ENCODE results near the gene ZXDC.
A peak's percentile ranks its signal among the peaks of the same experiment; 100 is the strongest.

The ZXDC gene, protein sequence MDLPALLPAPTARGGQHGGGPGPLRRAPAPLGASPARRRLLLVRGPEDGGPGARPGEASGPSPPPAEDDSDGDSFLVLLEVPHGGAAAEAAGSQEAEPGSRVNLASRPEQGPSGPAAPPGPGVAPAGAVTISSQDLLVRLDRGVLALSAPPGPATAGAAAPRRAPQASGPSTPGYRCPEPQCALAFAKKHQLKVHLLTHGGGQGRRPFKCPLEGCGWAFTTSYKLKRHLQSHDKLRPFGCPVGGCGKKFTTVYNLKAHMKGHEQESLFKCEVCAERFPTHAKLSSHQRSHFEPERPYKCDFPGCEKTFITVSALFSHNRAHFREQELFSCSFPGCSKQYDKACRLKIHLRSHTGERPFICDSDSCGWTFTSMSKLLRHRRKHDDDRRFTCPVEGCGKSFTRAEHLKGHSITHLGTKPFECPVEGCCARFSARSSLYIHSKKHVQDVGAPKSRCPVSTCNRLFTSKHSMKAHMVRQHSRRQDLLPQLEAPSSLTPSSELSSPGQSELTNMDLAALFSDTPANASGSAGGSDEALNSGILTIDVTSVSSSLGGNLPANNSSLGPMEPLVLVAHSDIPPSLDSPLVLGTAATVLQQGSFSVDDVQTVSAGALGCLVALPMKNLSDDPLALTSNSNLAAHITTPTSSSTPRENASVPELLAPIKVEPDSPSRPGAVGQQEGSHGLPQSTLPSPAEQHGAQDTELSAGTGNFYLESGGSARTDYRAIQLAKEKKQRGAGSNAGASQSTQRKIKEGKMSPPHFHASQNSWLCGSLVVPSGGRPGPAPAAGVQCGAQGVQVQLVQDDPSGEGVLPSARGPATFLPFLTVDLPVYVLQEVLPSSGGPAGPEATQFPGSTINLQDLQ

DNA sequence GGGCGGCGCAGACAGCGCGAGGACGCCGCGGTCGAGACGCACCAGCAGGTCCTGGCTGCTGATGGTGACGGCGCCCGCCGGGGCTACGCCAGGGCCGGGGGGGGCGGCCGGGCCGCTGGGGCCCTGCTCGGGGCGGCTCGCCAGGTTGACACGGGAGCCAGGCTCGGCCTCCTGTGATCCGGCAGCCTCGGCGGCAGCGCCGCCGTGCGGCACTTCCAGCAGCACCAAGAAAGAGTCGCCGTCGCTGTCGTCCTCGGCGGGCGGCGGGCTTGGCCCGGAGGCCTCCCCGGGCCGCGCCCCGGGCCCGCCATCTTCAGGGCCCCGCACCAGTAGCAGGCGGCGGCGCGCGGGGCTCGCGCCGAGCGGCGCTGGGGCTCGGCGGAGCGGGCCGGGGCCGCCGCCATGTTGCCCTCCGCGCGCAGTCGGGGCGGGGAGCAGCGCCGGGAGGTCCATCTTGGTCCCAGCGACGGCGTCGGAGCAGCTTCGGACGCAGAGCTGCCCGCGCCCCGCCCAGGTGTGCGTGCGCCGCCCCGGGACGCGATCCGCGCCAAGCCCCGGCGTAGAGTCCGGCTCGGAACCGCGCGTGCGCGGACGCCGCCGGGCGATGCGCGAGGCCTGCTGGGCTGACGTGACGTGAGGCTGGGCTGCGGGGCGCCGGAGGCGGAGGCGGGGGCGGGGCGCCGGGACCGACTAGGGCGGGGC, at the start of gene ZXDC:
Gene ZXDC, minus strand, starts transcription at position 479 of the 702 bp plus-strand sequence. Its CDS starts 26 bp downstream, at position 453.
- peak; percentile 91 for DNase-seq

DNA sequence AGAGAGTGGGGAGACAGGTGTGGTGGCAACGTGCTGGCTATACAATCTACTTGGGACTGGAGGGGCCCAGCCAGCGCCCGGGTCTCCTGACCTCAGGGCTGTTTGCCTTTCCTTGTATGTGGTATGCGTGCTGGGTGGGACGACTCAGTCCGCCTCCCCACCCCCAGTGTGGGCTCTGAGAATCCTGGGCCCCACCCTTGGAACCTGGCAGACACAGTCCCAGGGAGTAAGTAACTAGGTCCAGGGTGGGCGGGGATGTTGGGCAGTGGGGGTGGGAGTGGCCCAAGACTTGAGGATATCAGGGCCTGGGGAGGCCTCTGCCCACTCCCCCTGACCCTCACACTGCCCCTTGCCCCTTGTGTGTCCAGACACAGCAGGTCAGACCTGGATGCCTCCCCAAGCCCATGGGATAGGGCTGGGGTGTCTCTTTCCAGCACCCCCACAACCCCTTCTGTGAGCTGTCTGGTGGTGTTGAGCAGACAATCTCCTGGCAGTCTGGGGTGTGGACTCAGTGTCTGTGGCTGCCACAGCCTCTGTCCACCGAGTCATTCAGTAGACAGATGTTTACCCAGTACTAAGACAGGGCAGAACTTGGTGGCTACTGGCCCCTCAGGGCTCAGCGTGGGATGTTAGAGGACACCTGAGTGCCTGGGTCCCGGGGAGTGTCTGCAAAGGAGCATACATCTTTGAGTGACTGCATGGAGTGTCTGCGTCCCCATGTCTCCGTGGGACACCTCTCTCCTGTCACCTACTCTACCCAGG, 49.6 kb upstream of the ZXDC start:
- DNase-seq = no peak

DNA sequence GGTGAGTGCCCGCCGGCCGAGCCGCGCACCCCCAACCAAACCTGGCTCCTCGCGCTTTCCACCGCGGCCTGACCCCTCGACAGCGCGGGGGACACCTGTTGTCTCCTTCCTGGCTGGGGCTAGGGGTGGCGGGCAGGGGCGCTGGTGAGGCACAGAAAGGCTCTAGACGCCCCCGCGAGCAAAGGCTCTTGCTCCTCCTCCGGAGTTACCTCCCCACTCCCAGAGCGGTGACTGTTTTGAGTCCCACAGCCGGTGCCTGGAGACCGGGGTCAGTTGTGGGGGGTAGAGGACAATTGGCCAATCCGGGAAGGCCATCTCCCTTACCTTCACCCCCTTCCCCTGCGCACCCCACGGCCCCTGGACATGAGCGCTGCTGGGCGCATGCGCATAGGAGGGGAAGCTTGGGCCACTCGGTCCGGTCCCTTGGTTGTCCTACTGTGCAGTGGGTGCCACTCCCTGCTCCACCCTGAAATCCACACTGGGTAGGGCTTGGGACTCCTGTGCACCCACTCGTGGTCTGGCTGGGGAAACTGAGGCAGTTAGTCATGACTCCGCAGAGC, 48.8 kb upstream of the ZXDC start:
- DNase-seq = no peak

DNA sequence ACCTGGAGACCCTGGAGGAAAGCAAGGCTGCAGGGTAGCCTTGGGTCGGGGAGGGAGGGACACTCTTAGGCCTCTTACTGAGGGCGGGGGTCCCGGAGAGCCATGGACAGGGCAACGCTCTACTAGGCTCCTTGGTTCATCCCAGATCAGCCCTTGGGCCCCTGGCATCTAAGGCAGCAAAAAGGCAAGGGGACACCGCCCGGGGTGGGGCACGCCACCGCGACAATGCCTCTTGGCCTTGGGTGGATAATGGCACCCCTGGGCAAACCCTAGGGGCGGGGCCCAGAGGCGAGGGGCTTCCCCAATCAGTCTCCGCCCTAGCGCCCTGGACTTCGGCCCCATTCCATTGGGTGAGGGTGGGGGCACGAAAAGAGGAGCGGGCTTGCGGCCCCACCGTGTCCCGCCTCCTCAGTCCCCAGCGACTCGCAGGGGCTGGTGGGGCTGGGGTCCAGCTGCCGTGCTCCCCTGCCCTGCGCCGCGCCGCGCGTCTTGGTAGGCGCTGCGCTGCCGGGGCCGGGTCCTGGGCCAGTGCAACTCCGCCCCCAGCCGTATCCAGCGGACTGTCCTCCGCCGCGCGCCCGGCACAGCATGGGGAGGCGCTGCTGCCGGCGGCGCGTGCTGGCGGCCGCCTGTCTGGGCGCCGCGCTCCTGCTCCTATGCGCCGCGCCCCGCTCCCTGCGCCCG, 48.2 kb upstream of the ZXDC start, which contains the start of gene CHST13:
Gene CHST13, plus strand, starts transcription at position 411 of the 684 bp plus-strand sequence. Its CDS starts 178 bp downstream, at position 589.
- DNase-seq = no peak

DNA sequence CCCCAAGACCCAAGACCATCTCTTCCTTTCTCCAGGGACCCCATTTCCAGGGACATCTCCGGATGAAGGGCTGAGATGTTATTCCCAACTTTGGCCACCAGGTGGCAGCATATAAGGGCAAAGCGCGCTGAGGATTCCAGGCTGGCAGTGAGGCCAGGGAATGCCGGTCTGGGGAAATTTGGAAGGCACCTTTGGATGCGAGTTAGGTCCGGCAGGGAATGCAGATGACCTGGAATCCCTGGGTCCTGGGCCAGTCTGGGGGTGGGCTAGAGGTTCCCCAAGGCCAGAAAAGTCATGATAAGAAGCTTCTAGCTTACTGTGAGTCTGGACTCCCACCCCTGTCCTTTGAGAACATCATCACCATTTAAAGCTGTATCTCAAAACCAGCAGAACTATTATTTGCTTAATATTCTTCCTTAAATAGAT, 46.7 kb upstream of the ZXDC start:
- peak; percentile 59 for DNase-seq

DNA sequence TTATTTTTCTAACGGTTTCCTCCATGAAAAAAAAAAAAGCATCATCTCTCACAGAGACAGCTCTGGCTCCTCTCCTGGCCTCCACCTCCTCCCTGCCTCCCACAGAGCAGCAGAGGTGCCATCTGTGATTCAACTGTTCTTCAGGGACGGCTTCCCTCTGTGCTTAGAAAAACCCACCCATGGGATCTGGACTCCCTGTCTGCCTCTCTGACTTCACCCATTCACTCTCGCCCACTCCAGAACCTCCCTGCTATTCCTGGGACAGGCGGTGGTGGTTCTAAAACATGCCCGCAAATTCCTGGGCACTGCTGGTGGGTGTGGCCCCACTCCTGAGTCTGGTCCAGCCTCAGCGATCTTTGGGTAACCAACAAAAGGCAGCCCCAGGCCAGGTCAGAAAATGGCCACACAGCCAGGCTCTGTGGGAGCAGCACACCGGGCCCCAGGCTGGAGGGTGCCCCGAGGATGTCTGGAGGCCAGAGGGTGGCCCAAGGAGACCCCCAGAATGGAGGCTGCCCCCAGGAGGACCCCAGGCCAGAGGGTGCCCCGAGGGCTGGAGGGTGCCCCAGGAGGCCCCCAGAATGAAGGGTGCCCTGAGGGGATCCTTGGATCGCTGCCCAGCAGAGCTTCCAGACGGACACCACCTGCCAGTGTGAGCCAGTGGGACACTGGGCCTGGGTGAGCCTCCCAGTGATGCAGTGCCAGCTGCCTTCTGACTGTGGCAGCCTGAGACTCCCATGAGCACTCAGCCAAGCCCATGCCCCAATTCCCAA, 45.6 kb upstream of the ZXDC start:
- DNase-seq = no peak

DNA sequence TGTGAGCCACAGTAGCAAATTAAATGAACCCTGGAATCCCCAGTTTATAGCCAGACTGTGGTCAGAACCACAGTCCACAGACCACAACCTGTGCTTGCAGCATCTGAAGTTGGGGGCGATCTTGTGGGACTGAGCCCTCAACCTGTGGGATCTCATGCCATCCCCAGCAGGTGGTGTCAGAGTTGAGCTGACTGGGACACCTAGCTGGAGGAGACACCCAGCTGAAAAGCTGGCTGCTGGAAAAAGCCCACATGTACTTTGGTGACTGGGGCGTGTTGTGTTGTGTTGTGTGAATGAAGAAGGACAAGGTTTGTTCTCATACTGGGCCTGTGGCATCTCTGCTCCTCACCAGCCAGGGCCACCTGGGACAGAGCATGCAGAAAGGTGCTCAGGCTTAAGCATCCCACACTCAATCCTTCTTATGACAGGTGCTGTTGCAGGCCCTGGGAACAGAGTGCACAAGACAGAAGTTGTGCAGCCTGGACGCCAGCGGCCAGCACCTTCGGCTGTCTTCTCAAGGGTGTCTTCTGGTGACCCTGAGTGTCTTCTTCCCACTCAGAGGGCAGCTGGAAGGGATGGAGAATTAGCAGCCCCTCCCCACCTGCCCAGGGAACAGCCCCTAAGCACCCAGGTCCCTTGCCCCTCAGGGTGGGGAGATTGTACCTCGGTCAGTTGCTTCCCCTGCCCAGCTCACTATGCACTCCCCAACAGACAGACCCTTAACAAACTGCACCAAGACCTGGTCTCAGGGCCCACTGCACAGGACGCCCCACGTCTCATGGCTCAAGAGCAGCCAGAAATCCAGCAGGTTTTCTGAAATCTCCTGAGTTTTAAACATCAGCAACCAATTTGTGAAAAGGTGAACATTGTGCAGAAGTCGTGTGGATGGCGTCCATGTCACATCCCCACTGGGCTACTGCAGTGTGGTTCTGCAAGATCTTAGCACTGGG, 44.1 kb upstream of the ZXDC start:
- DNase-seq = no peak

DNA sequence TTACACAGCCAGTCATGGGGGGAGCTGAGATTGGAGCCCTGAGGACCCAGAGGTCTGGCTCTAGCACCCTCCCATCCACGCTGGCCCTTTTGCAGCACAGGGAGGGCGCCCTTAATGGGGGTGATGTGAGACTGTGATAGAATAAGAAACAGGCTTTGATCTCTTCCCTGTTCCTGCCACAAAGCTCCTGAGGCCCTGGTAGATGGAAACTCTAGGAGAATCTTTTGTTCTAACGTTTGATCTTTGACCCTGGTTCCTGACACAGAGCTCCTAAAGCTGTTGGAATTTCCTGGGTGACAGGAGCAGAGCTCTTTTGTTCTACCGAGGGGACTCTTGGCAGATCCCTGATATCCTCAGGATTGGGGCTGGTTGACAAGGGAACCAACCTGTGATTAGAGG, 43.1 kb upstream of the ZXDC start:
- no peak for DNase-seq

DNA sequence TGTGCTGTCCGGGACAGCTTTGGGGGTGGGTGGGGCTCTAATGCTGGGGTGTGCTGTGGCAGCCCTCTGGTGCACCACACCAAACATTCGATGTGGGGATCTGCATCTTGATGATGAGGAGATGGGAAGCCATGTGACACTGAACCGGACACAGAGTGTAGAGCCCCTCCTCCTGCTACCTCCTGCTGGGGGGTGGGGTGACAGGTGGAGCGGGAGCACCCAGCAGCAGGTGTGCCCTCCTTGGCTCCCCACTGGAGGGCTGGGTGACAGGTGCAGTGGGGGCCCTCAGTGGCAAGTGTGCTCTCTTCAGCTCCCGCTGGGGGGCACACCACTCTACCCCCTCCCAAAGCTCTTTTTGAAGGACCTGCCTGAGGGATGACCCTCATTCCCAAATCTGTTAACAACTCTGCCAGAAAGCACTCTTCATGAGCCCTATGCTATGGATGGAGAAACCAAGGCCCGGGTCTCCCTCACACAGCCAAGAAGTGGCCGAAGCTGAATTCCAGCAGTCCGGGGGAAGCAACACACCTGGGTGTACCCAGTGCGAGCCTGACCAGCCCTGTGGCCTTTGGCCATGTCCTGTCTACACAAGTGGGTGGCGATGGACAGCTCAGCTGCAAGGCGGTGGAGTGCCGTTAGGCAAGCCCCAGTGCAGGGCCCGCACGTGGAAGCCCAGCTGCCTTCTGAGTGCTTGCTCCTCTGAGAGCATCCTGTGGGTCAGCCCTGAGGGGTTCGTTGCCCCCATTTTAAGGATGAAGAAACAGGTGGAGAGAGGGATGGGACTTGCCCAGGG, 42.5 kb upstream of the ZXDC start:
- DNase-seq = no peak

DNA sequence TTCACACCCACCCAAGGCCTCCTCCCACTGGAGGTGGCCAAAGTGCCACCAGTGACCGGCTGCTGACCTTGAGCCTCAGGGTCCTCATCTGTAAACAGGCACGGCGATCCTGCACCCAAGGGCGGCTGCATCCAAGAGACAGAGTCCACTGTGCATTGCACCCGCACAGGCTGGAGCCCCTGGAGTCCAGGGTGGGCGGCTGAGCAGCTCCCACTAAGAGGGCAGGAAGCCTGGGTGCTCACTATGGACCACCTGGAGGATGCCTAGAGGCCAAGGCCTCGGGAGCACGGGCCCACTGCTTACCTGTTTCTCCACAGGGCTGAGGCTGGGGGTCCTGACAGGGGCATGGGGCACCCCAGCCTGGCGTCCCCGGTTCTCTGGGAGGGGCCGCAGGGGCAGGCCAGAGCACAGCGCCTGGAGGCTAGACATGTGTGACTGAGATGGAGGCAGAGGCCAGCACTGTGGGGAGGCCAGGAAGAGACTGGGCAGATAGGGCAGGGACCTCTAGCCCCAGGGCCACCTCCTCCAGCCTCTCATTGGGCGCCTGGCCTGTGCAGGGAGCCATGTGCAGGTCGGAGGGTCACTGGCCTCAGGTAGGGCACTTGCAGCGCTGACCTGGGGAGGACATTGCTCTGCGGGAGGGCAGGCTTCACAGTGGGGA, 41.7 kb upstream of the ZXDC start, which contains the start of gene UROC1:
Gene UROC1, minus strand, starts transcription at position 483 of the 661 bp plus-strand sequence. Its CDS starts 54 bp downstream, at position 429.
- DNase-seq = no peak

DNA sequence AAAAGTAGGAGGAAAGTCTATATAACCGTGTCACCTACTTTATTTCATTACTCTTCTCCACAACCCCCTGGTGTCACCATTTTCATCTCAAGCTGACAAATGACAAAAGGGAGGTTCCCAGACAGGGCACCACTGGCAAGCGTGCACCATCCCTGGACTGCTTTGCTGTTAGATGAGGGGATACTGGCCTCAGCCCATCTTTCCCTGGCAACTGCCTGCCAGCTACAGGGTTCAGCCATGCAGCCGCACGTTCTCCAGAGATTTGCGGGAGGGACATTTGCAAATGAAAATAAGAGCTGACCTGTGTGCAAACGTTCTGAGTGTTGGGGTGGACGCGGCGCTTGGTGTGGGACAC, 41.2 kb upstream of the ZXDC start:
- no peak for DNase-seq

DNA sequence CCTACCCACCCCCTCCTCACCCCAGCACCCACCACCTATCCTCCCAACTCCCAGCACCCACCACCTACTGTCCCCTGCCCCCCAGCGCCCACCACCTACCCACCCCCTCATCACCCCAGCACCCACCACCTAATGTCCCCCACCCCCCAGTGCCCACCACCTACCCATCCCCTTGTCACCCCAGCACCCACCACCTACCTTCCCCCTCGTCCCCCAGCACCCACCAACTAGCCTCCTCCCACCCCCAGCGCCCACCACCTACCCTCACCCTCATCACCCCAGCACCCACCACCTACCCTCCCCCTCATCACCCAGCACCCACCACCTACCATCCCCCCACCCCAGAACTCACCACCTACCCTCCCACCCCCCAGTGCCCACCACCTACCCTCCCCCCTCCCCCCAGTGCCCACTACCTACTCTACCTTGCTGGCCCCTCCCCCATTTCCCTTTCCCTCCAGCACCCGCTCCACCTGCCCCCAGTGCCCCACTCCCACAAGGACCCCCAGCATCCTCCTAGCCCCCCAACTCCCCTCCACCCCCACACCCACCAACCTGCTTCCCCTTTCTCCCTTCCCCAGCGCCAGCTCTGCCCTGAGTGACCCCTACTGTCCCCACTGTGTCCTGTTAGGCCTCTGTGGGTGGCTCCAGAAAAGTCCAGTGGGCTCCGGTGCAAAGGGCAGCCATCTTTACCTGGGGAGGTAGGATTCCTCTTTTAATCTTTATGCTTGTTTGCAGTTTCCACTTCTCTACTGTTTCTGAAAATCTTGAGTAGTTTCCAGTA, 40.7 kb upstream of the ZXDC start:
- DNase-seq = no peak

DNA sequence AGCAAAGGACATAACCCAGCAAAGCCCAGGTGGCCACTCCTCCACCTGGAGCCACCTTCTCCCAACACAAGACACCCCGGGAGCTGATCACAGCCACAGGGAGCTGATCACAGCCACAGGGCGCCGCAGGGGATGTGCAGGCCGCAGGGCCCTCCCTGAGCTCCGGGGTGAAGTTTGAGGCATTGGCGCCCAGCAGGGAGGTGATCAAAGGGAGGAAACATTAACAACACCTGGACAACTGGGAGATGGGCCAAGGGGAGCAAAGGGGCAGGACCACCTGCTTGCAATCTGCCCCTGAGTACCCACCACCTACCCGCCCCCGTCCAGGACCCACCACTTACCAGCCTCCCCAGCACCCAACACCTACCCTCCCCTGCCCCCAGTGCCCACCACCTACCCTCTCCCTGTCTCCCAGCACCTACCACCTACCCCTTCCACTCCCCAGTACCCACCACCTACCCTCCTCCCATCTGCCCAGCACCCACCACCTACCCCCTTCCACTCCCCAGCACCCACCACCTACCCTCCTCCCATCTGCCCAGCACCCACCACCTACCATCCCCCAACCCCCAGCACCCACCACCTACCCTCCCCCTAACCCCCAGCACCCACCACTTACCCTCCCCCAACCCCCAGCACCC, 39.5 kb upstream of the ZXDC start:
- DNase-seq = no peak

DNA sequence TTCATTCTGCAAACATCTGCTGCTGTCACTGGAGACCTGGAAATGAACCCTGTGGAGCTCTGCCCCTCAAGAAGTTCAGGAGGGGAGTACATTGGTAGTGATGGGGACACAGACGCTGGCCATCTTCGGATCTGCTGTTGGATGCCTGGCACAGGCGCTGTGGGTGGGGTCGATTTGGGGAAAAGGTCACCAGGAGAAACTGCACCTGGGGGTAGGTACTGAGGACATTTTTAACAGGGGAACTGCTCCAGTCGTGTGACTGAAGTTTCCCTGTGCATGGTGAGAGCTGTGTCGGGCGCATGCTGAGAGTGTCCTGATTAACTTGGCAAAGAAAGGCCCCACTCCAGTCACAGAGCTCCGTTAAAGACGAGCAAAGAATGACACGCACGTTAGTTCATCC, 38.5 kb upstream of the ZXDC start:
- DNase-seq = no peak

DNA sequence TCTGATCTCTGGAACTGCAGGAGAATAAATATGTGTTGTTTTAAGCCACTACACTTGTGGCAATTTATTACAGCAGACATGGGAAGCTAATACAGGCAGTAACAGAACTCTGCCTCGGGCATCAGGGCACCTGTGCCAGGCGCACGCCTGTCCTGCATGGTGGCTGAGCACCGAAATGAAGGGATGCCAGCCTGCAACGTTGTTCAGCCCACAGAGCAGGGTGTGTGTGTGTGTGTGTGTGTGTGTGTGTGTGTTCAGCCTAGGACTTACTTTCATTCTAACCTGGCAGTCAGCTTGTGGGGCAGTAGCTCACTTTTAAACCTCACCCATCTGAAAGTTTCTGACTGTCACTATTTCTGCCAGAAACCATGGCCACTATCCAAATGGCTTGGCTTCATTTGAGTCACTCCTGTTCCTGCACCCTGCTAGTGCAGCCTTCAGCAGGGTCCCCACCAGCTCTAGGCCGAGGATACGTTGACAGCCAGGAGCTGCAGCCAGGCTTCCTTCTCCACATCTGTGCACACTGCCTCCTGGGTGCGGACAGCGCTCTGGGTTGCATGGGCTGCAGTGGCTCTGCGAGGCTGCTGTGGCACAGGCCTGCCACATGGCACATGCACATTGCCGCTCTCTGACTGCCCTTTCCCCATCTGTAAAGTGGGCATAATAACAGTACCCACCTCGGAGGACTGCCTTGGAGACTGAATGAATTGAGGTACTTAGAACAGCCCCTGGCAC, 37.4 kb upstream of the ZXDC start:
- DNase-seq = no peak

DNA sequence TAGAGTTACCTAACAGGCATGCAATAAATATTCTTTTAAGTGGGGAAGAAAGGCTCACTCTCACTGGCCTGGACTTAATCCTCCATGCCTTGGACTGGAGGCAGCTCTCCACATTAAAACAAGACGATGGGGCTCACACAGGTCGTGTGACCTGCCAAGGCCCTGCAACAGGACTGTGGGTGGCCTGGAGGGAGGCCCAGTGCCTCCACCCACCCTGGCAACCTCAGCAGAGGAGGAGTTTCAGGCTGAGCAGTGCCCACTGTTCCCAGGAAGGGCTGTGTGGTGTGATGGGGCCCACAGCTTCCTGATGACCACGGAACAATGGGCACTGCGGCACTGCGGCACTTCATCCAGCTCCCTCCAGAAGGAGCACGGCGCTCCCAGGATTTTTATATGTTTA, 36.3 kb upstream of the ZXDC start:
- no peak for DNase-seq

All from activated CD4-positive, CD25-positive, alpha-beta regulatory T cell treated with anti-CD3 and anti-CD28 coated beads, Interleukin-2, amount 50 U/mL, for 72 hours (primary cell).